Measurements from ENCODE around the gene FGF2.

DNA sequence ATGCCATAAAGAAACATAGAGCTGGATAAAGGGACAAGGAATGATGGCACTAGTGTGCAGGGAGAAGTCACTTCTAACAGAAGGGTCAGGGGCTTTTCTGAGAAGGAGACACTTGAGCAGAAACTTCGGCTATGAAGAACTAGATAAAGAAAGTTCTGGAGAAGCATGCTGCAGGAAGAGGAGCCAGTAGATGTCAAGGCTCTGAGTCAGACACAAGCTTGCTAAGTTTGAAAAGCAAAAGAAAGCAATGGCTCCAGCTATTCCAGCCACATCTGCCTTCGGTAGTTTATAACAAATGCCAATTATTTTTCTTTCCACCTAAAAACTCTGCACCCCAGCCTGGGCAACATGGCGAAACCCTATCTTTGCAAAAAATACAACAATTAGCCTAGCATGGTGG is 88.3 kb downstream of the FGF2 start:
- TF ChIP-seq, protein P1, sequence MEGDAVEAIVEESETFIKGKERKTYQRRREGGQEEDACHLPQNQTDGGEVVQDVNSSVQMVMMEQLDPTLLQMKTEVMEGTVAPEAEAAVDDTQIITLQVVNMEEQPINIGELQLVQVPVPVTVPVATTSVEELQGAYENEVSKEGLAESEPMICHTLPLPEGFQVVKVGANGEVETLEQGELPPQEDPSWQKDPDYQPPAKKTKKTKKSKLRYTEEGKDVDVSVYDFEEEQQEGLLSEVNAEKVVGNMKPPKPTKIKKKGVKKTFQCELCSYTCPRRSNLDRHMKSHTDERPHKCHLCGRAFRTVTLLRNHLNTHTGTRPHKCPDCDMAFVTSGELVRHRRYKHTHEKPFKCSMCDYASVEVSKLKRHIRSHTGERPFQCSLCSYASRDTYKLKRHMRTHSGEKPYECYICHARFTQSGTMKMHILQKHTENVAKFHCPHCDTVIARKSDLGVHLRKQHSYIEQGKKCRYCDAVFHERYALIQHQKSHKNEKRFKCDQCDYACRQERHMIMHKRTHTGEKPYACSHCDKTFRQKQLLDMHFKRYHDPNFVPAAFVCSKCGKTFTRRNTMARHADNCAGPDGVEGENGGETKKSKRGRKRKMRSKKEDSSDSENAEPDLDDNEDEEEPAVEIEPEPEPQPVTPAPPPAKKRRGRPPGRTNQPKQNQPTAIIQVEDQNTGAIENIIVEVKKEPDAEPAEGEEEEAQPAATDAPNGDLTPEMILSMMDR (IDR thresholded peaks at IDR 0.05): no peak
- TF ChIP-seq POLR2AphosphoS5 (IDR thresholded peaks at IDR 0.05) (no peak), EP300 (IDR thresholded peaks at IDR 0.05) (no peak), POLR2A (IDR thresholded peaks at IDR 0.05) (no peak)
